UCSD-AML1 (cell line): Measurements from ENCODE around the gene EBLN1.

Source experiments
- DNase-seq: peaks from one replicate; lab custom pipeline; 2025; ENCODE audit not compliant: unreplicated experiment; lab: John Stamatoyannopoulos, UW

Gene EBLN1

GRCh38 chr10:22217842-22218241, at the start of gene EBLN1:
Gene EBLN1 (minus strand): TSS chr10:22218015. CDS start chr10:22209983, 8,032 bp downstream.
- DNase-seq, result no peak

GRCh38 chr10:22265839-22266537, 48.2 kb upstream of the EBLN1 start:
- DNase-seq, result no peak

DNA sequence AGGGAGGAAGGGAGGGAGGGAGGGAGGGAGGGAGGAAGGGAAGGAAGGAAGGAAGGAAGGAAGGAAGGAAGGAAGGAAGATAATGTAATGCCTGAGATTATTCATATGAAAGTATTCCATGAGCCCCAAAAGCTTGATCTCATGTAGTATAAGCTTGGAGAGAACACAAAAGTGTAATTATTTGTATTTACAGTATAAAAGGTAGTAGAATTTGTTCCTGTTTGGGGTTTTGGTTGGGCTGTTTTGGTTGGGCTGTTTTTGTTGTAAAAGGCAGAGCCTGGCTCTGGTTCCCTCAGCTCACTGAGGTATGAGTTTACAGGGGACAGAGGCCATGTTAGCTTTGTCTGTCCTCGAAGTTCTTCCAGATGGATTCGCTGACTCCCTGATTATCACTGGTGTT, 45.3 kb upstream of the EBLN1 start:
- DNase-seq, result no peak

DNA sequence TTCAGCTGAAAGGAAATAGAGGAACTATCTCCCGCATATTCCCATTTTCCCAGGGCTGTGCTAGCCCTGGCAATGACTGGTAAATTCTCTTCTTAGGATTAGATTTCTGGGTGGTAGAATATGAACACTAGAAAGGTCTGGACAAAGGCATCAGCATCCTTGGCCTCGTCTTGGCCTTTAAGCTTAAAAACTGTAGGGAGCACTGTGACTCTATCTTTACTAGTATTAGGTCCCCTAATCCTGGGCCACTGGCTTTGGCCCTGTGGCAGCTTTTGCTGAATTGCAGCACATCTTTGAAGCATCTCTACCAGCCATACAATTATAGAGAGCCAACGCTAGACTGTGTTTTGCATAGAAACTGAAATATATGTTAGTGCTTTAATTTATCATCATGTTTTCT, 41.5 kb upstream of the EBLN1 start:
- DNase-seq, result no peak

DNA sequence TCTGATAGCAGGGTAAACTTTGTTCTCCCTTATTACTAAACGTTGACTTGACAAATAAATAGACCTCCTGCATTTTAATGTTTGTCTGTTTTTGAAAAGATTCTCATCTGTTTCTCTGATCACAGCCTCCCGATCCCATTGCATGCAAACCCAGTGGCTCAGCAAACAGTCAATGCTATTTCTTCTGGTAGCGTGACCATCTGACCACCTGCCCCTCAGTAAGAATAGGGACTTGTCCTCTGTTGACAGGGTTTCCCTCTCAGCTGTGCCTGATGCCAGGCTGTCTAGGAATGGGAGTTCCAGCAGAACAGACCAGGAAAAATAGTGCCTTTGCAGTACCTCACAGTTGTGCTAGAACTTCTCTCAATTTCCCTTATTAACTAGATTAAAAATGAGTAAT, 40.7 kb upstream of the EBLN1 start:
- no peak for DNase-seq

DNA sequence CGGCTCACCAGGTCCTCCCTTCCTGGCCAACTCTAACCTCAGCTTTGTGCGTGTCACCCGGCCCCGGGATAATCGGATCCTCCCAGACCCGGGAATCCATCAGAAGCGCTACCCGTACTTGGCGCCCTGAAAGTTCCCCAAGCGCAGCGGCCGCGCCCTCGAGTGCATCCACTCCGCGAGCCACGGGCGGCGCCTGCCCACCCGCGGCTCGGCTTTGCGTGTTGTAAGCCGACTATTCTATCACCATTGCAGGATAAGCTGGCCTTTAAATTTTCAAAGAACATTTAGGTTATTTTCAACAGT, 35.7 kb upstream of the EBLN1 start:
- peak; percentile 60 for DNase-seq

DNA sequence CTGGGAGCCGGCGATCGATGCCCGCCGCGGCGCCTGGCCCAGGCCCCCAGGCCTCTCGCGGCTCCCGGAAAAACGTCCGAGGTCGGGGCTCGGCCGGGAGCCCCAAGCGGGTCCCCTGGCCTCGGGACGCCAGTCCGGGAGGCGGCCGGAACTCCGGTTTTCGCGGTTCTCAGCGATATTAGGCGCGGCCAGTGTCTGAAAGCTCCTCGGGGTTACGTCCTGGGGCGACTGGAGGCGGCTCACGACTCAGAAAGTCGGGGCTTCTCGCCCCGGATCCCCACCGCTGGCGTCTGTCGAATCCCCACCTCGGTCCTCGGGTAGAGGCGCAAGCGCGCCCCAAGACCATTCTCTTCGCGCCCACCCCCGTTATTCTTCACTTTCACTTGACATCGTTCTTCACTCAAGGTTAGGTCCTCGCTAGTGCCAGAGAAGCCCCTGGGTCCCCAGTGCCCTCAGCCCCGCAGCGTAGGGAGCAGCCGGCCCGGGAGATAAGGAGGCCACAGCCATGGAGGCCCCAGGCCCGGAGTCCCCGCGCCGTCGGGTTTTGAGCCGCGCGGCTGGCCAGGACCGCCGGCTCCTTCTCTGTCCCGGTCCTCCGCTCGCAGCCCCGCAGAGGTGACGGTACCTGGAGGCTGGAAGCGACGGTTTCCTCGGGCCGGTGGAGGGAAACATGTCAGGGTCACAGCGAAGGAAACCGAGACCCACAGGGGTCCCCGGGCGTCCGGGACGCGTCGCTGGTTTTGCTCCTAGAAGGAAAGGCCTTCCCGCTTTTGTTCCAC, 35.2 kb upstream of the EBLN1 start:
- DNase-seq, result peak; percentile 61

GRCh38 chr10:22252224-22252800, 34.5 kb upstream of the EBLN1 start:
- DNase-seq, result no peak

DNA sequence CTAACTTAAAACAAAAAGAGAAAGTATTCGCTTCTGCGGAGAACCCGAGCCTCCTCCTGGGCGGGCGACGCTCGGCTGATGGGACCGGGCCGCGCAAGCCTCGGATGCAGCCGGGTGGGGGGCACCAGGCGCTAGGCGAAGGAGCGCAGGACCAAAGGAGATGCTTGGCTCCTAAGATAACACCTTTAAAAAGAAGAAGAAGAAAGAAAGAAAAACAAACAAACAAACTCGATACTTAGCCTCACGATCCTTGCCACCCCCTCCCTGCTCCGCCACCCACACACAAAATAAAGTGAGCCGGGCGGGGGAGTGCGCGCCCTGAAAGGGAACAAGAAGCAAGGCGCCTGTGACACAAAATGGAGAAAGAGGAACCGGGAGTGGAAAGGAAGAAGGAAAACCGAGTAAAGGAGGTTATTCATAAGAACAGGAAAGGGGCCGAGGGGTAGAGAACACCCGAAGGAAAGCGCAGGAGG, 34.0 kb upstream of the EBLN1 start:
- peak; percentile 65 for DNase-seq

DNA sequence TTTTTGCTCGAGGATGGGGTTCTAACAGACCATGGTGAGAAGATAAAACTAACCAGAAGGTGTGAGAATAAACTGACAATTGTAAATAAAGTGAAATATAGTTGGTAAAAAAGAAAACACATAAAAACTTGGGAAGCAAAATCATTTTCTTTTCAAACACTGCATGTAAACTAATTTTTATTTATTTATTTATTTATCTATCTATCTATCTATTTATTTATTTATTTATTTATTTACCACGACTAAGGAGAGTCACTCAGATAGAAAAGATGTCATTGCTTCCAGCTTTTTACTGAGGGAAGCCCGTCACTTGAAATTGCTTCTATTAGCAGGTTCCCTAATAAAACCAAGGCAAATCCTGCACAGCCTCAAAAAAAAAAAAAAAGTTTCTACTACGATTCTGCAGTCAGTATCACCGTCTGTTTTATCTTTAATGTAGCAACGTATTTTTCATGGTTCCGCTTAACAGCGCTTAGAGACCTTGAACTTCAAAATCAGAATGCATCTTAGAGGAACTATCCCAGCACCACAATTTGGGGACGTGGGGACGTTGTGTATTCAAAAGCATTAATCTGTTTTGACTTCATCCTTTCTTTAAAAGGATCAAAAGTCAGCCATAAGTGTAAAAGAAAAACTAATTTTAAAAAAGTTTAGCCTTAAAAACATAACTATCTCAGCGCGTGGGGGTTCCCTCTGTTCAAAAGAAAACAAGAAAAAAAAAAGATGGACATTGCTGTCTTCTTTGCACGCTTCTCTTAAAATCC, 33.3 kb upstream of the EBLN1 start:
- DNase-seq, result no peak

GRCh38 chr10:22247636-22248035, 29.8 kb upstream of the EBLN1 start:
- no peak for DNase-seq

- DNase-seq, result no peak
Measured at GRCh38 chr10:22246680-22247391, 29.0 kb upstream of the EBLN1 start.

DNA sequence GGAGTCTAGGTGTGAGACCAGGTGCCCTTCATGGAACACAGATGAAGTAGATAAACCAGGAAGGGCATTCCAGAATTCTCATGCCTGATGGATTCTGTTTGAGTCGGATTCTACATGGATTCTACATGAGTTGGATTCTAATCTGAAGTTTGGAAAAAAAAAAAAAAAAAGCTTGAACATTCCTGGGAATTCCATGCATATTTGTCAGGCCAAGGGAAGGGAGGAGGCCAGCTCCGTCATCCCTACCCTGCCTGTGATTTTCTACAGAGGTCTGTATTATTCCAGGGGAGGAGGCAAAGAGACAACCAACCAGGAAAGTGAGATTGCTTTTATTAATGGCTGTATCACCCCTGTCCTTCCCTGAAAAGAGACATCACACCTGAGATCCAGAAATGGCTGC, 27.8 kb upstream of the EBLN1 start:
- no peak for DNase-seq

DNA sequence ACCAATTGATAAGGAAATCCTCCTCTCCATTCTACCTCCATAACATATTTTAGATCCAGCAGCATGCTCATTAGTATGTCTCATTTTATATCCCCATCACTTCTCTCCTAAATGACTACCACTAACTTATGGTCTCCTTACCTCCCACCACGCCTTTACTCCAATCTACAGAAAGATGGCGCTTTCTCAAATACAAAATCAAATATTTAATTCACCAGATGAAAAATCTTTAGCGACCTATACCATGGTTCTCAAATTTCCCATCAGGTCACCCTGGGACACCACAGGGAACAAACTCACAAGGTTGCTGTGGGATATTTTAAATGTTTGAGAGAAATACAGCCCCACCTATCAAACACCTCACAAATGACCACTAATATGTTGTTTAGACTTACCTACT, 27.0 kb upstream of the EBLN1 start:
- DNase-seq, result no peak

DNA sequence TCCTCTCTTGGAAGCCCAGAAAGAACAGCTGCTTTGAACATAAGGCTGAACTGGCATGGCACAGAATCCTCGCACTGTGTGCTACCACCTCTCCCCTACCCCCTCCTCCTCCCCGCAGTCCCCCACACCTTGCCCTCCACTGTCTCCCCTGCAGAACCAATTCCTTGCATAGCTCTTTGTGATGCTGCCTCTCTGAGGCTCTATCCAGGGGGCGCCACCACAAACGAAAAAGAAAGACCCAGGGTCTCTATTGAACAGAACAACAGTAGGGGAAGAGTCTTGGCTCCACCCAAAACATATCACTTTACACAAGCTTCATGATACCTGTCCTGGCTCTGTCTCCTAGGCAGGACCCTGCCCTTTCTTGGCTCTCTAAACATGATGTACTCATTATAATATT, 26.2 kb upstream of the EBLN1 start:
- no peak for DNase-seq

DNA sequence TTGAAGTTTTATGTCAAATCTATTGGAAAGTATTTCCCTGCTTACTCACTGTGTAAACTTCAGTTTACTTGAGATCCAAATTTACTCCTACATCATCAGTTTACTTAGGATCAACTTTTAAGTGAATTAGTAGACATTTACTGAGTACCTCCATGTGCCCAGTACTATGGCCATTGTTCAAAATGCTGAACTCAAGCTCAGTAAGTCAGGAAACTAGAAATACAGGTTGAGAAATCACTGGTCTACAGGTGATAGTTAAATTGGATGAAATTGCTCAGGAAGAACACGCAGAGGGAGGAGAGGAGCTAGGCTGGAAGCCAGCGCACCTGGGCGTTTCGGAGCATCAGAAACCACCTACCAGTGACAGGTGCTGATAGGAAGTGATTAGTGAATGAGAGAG, 25.5 kb upstream of the EBLN1 start:
- DNase-seq, result no peak

DNA sequence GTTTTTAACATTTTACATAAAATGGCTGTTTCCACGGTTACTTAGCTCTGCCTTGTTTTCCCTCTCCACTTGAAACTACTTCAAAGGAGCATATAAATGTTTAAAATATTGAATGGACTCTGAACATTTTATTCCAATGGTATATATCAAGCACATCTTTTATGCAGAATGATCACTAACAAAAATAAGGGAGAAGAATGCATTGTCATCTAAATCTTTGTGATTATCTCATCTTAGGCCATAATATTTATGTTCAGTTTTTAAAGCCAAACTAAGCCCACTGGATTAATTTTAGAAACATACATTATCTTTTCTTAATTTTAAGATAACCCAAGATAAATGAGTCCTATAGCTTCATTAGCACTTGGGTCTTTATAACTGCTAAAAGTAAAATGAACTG, 13.4 kb upstream of the EBLN1 start:
- no peak for DNase-seq

GRCh38 chr10:22230158-22230833, 12.5 kb upstream of the EBLN1 start:
- peak; percentile 24 for DNase-seq

DNA sequence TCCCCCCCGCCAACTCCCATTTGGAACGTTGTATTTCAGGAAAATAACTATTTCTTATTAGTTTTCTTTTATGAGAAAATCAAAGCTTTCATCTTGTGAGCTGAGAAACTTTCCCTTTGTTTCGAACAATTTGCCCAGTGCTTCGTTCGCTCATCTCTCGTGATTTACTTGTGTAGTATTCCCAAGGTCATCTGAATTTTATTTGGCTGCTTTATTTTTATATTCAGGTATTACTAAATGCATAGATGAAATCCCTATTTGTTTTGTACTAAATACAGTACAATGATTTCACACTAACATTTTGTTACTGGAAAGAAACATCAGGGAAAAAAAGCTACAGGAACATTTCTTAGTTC, 12.0 kb upstream of the EBLN1 start:
- DNase-seq, result no peak

- peak; percentile 92 for DNase-seq
Measured at GRCh38 chr10:22228943-22229801, 11.4 kb upstream of the EBLN1 start.
